ENCODE data around the gene MXI1.

MXI1 gene

DNA sequence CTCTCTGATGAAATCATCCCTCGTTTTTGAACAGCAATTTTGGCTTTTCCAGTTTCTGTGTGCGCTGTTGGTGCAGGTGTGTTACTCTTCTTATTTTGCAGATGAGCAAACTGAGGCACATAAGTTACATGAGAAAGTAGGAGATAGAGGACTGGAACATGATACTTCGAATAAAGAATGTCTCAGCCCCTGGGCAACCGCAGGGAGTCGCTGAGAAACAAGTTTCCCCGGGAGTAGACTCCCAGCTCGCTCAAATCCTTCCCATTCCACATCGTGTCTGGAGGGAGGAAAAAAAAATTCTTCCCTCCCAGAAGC, 18.0 kb downstream of the MXI1 start:
- H3K4me3 ChIP-seq (replicated peaks; ENCODE audit: low read depth, low read length) = peak overlapping the region; percentile 60
- TF ChIP-seq, protein P1, sequence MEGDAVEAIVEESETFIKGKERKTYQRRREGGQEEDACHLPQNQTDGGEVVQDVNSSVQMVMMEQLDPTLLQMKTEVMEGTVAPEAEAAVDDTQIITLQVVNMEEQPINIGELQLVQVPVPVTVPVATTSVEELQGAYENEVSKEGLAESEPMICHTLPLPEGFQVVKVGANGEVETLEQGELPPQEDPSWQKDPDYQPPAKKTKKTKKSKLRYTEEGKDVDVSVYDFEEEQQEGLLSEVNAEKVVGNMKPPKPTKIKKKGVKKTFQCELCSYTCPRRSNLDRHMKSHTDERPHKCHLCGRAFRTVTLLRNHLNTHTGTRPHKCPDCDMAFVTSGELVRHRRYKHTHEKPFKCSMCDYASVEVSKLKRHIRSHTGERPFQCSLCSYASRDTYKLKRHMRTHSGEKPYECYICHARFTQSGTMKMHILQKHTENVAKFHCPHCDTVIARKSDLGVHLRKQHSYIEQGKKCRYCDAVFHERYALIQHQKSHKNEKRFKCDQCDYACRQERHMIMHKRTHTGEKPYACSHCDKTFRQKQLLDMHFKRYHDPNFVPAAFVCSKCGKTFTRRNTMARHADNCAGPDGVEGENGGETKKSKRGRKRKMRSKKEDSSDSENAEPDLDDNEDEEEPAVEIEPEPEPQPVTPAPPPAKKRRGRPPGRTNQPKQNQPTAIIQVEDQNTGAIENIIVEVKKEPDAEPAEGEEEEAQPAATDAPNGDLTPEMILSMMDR (IDR thresholded peaks at IDR 0.05; ENCODE audit: low read depth, low read length, missing control alignments) = no peak
- DNase-seq (ENCODE audit: extremely low read depth, low read depth) = no peak

DNA sequence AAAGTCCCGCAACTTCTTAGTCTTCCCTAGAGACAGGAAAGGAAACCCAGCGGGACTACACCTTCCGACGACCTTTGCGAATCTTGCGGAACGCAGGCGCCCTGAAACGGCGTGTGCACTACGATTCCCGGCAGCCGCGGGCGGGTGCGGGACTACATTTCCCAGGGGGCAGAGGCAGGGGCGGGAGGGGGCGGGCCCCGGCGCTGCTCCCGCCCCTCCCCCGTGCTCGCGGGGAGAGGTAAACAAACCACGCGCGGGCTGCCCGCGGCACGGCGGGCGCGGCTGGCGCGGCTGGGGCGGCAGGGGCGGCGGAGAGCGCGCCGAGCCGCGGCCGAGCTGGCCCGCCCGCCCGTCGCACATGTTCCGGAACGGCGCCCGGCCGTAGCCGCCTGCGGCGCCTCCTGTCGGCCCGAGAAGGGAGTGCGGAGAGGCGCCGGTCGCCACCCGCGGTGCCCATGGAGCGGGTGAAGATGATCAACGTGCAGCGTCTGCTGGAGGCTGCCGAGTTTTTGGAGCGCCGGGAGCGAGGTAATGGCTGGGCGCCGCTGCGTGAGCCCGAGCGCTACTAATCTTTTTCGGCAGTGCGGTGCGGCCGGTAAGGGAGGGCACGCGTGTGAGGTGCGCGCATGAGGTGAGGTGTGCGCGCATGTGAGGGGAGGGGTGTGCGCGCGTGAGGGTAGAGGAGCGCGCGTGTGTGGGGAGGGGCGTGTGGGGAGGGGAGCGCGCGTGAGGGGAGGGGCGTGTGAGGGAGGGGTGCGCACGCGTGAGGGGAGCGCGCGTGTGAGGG, 18.5 kb downstream of the MXI1 start:
- DNase-seq (ENCODE audit: extremely low read depth, low read depth) = peak; percentile 83
- TF ChIP-seq, protein P1 (IDR thresholded peaks at IDR 0.05; ENCODE audit: low read depth, low read length, missing control alignments) = peak; percentile 56
- H3K4me3 ChIP-seq (replicated peaks; ENCODE audit: low read depth, low read length) = peak overlapping the region; percentile 60

DNA sequence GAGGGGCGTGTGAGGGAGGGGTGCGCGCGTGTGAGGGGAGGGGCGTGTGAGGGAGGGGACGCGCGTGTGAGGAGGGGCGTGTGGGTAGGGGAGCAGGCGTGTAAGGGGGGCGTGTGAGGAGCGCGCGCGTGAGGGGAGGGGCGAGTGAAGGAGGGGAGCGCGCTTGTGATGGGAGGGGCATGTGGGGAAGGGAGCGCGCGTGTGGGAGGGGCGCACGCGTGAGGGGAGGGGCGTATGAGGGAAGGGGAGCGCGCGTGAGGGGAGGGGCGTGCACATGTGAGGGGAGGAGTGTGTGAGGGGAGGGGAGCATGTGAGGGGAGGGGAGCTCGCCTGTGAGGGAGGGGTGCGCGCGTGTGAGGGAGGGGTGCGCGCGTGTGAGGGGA, 19.1 kb downstream of the MXI1 start:
- TF ChIP-seq, protein P1 (IDR thresholded peaks at IDR 0.05; ENCODE audit: low read depth, low read length, missing control alignments) = no peak
- peak overlapping the region; percentile 60 for H3K4me3 ChIP-seq (replicated peaks; ENCODE audit: low read depth, low read length)
- DNase-seq (ENCODE audit: extremely low read depth, low read depth) = peak; percentile 58

DNA sequence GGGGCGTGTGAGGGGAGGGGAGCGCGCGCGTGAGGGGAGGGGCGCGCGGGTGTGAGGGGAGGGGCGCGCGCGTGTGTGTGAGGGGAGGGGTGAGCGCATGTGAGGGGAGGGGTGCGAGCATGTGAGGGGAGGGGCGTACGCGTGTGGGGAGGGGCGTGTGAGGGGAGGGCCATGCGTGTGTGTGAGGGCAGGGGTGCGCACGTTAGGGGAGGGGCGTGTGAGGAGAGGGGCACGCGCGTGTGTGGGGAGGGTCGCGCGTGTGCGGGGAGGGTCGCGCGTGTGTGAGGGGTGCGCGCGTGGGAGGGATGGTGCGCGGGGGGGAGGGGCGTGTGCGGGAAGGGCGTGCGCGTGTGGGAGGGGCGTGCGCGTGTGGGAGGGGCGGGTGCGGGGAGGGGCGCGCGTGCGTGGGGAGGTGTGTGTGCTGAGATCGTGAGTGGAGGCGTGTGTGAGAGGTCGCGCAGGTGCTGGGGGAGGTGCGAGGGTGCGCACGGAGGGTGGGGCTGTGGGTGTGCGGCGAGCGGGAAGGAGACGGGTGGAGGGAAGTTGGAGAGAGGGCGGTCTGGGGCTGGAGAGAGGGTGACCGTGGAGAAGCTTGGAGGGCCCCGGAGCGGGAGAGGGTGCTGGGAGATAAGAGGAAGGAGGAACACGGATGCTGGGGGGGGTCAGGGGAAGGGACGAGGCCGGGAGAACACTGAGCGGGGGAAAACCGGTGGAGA, 19.7 kb downstream of the MXI1 start:
- H3K4me3 ChIP-seq (replicated peaks; ENCODE audit: low read depth, low read length) = peak overlapping the region; percentile 60
- DNase-seq (ENCODE audit: extremely low read depth, low read depth) = no peak
- TF ChIP-seq, protein P1 (IDR thresholded peaks at IDR 0.05; ENCODE audit: low read depth, low read length, missing control alignments) = no peak

DNA sequence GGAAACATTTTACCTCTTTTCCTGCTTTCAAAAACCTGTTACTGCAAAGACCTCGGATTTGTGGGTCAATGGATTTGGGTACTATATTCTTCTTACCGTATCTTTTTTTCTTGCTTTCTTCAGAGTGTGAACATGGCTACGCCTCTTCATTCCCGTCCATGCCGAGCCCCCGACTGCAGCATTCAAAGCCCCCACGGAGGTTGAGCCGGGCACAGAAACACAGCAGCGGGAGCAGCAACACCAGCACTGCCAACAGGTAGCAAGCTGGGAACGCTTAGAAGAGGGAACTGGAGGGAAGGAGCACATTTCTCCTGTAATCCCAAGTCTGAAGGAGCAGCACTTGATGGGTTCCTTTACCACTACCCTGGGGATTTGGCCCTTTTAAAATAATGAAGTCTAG, 20.7 kb downstream of the MXI1 start:
- DNase-seq (ENCODE audit: extremely low read depth, low read depth) = no peak
- TF ChIP-seq, protein P1 (IDR thresholded peaks at IDR 0.05; ENCODE audit: low read depth, low read length, missing control alignments) = no peak
- no peak overlapping the region for H3K4me3 ChIP-seq (replicated peaks; ENCODE audit: low read depth, low read length)

DNA sequence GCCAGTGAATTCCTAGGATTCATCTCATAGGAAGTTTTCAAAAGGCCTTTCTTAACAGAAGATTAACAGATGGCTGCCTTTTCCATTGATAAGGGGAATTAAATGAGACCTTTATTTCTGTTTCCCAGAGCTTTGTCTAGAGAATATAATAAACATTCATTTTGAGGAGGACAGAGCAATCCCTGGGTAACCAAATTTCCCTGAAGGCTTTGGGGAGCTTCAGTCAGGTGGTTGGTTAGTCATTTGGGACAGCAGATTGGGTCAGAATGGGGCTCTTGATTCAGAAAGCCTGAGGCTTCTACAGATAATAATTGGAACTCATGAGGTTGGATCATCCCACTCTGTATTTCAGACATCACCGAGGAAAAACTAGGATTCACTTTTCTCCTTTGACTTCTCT, 21.8 kb downstream of the MXI1 start:
- no peak for DNase-seq (ENCODE audit: extremely low read depth, low read depth)
- H3K4me3 ChIP-seq (replicated peaks; ENCODE audit: low read depth, low read length) = no peak overlapping the region
- TF ChIP-seq, protein P1 (IDR thresholded peaks at IDR 0.05; ENCODE audit: low read depth, low read length, missing control alignments) = no peak

Data from HFF-Myc (cell line).